Peyer's patch (tissue), 4 donors: ENCODE results near the gene FNIP1.

ENCODE experiments used
- CTCF ChIP-seq, 6 experiments: fragments of 450-650 bp in 4 of 6; fragments of 200-600 bp in 2 of 6; sonication (generic) in 1 of 6; IDR thresholded peaks; one replicate each; pipeline ENCODE4 v1.5.1; 2017 to 2019; ENCODE audit warnings: antibody characterized with exemption in 6 of 6, mild to moderate bottlenecking in 3 of 6, moderate library complexity in 1 of 6
- POLR2A ChIP-seq, 2 donors: fragments of 450-650 bp; IDR thresholded peaks; one replicate each; pipeline ENCODE4 v1.5.1; 2017; ENCODE audit warnings: antibody characterized with exemption in 2 of 2, mild to moderate bottlenecking in 2 of 2, moderate library complexity in 2 of 2

- TF ChIP-seq CTCF (IDR thresholded peaks at IDR 0.05) (no peak), POLR2A (IDR thresholded peaks at IDR 0.05) (no peak)
Observed at GRCh38 chr5:131795228-131795627, 1.6 kb downstream of the FNIP1 start.
